Esophagus (tissue), 2 donors: ENCODE measurements around the gene STK10. TPM values are rescaled to one million over a fixed set of nuclear protein-coding genes. Genes with fewer than 3 reads are reported as not detected.

Experiments used
- H3K27ac ChIP-seq, 2 donors: one replicate each; pipeline ENCODE4 v1.5.1; 2013; ENCODE audit warnings: low read depth in 2 of 2, mild to moderate bottlenecking in 2 of 2, inconsistent platforms in 1 of 2, low read length in 1 of 2, moderate library complexity in 1 of 2
- H3K27me3 ChIP-seq, 2 donors: one replicate each; pipeline ENCODE4 v1.6.1; 2013; ENCODE audit warnings: low read length in 2 of 2, control low read depth in 1 of 2, mild to moderate bottlenecking in 1 of 2; ENCODE audit not compliant: insufficient read depth in 2 of 2, control insufficient read depth in 1 of 2
- H3K36me3 ChIP-seq, 2 donors: one replicate each; pipeline ENCODE4 v1.6.1; 2013; ENCODE audit warnings: low read length in 1 of 2; ENCODE audit not compliant: control insufficient read depth in 2 of 2, insufficient read depth in 2 of 2
- H3K4me1 ChIP-seq, 2 donors: one replicate each; pipeline ENCODE4 v1.6.1; 2013; ENCODE audit warnings: low read length in 1 of 2; ENCODE audit not compliant: control insufficient read depth in 2 of 2, insufficient read depth in 2 of 2
- H3K4me3 ChIP-seq, 2 donors: one replicate each; pipeline ENCODE4 v1.5.1; 2013; ENCODE audit warnings: low read length in 2 of 2, mild to moderate bottlenecking in 2 of 2, low read depth in 1 of 2, moderate library complexity in 1 of 2
- H3K9me3 ChIP-seq, 2 donors: one replicate each; pipeline ENCODE4 v1.6.1; 2013; ENCODE audit warnings: mild to moderate bottlenecking in 2 of 2, low read depth in 1 of 2, low read length in 1 of 2, moderate library complexity in 1 of 2; ENCODE audit not compliant: control insufficient read depth in 2 of 2, insufficient read depth in 1 of 2
- WGBS, 2 donors: extraction: QIAGEN DNeasy Blood & Tissue Kit; methylation state at CpG; one replicate each; pipeline ENCODE4 v1.1.7; 2013; 5-methylcytosine and 5-hydroxymethylcytosine counted together
- polyA plus RNA-seq, 2 donors: library from polyadenylated mRNA; stranded (reverse); fragments of 200-250 nt; gene quantifications; one replicate each; pipeline ENCODE4 v1.2.3, GENCODE V29; 2013
- donor health status: healthy with polysubstance abuse.
- donor health status: Bipolar disorder and iron deficiency.

STK10 gene
- polyA plus RNA-seq, 2 donors = 3.9 to 7.7 TPM

DNA sequence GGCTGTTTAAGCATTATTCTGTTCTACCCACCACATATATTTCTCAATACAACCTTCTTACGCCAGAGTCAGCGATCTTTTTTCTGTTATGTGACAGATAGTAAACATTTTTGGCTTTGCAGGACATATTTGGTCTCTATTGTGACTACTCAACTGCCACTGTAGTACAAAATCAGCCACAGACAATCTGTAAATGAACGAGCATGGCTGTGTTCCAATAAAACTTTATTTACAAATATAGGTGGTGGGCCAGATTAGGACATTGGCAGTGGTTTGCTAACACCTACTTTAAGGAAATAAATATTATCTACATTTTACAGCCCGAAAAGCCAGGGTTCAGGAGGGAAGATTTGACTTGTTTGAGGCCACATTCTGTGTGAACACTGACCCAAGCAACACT lies 141.4 kb downstream of the STK10 start:
- Histone ChIP-seq H3K4me1 (peaks cover 2 to 5% of the 10 kb centered on the region in 2 donors), H3K9me3 (peaks cover 0 to 2% of the 10 kb centered on the region in 2 donors), H3K36me3 (peaks cover 0 to 6% of the 10 kb centered on the region in 2 donors), H3K27me3 (no peaks in the 10 kb centered on the region), H3K4me3 (no peak overlapping the region), H3K27ac (no peak overlapping the region)
- 89 to 92% methylated on average over 4 of the region's 4 CpGs for WGBS, 2 donors

DNA sequence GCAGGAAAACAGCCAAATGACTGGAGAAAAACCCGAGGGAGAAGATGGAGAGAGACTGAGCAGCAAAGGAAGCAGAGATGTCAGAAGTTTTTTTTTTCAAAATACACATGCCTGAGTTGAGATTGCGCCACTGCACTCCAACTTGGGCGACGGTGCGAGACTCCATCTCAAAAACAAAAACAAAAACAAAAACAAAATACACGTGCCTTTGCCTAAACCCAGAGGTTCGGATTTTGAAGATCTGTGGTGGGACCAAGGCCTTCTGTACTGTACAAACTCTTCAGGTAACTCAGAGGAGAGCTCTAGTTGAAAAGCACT lies 142.8 kb downstream of the STK10 start:
- Histone ChIP-seq H3K27me3 (no peaks in the 10 kb centered on the region), H3K4me3 (no peak overlapping the region), H3K36me3 (peaks cover 0 to 6% of the 10 kb centered on the region in 2 donors), H3K4me1 (peaks cover 2 to 5% of the 10 kb centered on the region in 2 donors), H3K9me3 (peaks cover 0 to 2% of the 10 kb centered on the region in 2 donors), H3K27ac (no peak overlapping the region)
- WGBS, 2 donors = 80 to 84% methylated on average over 7 of the region's 7 CpGs

DNA sequence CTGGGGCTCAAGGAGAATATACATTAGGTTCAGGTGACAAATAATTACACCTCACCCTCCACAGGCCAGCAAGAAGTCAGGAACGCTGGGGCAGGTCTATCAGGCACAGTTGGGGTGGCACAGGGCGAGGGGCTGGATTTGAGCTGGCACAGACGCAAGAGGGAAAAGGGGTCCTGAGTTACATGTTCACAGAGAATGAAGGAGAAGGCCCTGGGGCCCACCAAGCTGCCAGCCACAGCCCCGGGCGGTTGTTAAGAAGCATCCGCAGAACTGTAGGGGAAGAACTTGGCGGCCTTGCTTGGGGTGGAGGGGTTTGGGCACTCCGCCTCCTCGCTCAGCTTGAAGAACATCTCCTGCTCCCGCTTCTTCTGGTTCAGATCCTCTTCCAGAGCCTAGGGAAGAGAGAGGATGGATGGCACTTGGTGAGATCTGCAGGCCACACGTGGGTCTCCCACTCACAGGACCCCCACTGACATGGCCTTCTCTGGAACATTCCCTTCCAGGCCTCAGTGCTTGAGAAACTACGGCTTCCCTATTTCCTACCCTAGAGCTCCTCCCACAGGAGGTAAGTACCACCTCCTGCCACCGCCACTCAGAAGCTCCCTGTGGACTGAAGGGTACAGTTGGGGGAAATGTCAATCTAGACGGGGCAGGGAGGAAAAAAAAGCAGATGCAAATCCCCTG lies 143.3 kb downstream of the STK10 start:
- Histone ChIP-seq H3K4me3 (no peak overlapping the region), H3K27ac (no peak overlapping the region), H3K27me3 (no peaks in the 10 kb centered on the region), H3K9me3 (peaks cover 0 to 2% of the 10 kb centered on the region in 2 donors), H3K4me1 (peaks cover 2 to 5% of the 10 kb centered on the region in 2 donors), H3K36me3 (peaks cover 0 to 6% of the 10 kb centered on the region in 2 donors)
- WGBS, 2 donors = 91% methylated on average over 14 of the region's 14 CpGs

DNA sequence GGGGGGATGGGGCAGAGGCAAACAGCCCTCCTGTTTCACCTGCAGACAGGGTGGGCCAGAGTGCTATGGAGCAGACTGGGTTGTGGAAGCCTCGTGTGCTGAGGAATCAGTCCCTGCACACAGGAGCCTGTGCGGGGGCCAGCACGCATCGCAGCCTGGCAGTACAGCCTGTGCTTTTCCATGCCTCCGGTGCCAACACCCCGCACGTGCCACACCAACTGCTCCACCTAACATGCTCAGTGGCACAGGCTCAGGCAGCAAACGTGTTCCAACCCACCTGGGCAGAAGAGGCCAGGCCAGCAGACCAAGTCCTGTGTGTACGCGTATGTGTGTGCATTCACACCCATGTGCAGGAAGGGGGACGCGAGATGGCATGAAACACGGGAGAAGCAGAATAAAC lies 144.2 kb downstream of the STK10 start:
- H3K27me3 ChIP-seq = no peaks in the 10 kb centered on the region
- peaks cover 2 to 5% of the 10 kb centered on the region in 2 donors for H3K4me1 ChIP-seq
- H3K4me3 ChIP-seq = no peak overlapping the region
- H3K27ac ChIP-seq = no peak overlapping the region
- peaks cover 0 to 6% of the 10 kb centered on the region in 2 donors for H3K36me3 ChIP-seq
- 66 to 74% methylated on average over 13 of the region's 13 CpGs for WGBS, 2 donors
- H3K9me3 ChIP-seq = peaks cover 0 to 2% of the 10 kb centered on the region in 2 donors

DNA sequence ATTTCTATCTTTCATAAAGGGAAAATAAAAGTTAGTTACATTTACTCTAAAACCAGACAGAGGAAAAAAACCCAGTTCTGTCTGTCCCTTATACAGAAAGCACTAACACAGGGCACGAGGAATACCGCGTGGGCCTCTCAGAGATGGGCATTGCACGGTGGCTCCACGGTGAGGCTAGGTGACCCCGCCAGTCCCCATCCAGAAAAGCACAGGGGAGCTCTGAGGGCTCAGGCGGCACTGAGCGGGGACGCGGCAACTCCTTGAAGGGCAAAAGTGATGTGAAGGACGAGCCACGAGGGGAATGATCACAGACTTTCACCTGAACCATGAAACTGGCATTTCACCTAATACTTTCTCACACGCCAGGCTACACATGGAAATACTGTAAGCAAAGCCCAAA lies 145.8 kb downstream of the STK10 start:
- H3K27me3 ChIP-seq = no peaks in the 10 kb centered on the region
- peaks cover 0 to 6% of the 10 kb centered on the region in 2 donors for H3K36me3 ChIP-seq
- no peak overlapping the region for H3K27ac ChIP-seq
- 91 to 93% methylated on average over 13 of the region's 13 CpGs for WGBS, 2 donors
- no peaks in the 10 kb centered on the region for H3K9me3 ChIP-seq
- no peak overlapping the region for H3K4me3 ChIP-seq
- peaks cover 2 to 5% of the 10 kb centered on the region in 2 donors for H3K4me1 ChIP-seq

DNA sequence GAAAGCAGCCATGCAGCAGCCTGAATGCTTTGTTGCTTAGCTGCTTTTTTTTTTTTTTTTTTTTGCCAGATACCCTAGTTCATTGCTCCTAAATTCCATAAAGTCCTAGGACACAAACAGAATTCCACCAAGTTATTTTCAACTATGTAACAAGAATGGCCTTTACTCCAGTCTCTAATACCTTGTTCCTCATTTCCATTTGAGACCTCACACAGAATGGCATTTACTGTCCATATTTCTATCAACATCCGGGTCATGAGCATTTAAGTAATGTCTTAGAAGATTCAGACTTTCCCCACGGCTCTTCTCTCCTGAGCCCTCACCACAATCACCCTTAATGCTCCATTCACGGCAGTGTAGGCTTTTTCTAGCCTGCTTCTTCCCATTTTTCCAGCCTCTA lies 149.9 kb downstream of the STK10 start:
- no peaks in the 10 kb centered on the region for H3K9me3 ChIP-seq
- H3K36me3 ChIP-seq = no peaks in the 10 kb centered on the region
- H3K27ac ChIP-seq = no peak overlapping the region
- 90 to 94% methylated on average over 3 of the region's 3 CpGs for WGBS, 2 donors
- H3K27me3 ChIP-seq = no peaks in the 10 kb centered on the region
- no peaks in the 10 kb centered on the region for H3K4me1 ChIP-seq
- no peak overlapping the region for H3K4me3 ChIP-seq

DNA sequence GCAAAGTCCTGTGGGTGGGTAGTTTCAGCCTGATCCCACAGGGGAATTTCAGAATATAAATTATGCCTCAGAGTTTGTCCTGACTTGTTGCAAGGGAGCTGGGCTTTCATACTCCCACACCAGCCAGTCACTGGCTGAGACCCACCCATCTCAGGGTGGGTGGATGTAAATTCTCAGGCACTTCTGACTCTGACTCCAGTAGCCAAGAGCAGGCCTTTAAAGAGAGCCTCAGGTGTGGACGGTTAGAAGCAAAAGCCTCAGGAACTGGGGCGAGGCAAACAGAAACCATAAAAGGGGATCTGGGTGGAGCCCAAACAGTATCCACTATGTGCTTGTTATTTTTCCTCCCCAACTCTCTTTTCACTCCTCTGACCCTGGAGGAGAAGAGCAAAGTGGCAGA lies 153.0 kb downstream of the STK10 start:
- 27 to 43% methylated on average over 2 of the region's 2 CpGs for WGBS, 2 donors
- H3K27ac ChIP-seq = peak overlapping the region in 1 of 2 donors; percentile 46
- no peaks in the 10 kb centered on the region for H3K9me3 ChIP-seq
- H3K36me3 ChIP-seq = no peaks in the 10 kb centered on the region
- H3K4me3 ChIP-seq = no peak overlapping the region
- H3K27me3 ChIP-seq = no peaks in the 10 kb centered on the region
- no peaks in the 10 kb centered on the region for H3K4me1 ChIP-seq

DNA sequence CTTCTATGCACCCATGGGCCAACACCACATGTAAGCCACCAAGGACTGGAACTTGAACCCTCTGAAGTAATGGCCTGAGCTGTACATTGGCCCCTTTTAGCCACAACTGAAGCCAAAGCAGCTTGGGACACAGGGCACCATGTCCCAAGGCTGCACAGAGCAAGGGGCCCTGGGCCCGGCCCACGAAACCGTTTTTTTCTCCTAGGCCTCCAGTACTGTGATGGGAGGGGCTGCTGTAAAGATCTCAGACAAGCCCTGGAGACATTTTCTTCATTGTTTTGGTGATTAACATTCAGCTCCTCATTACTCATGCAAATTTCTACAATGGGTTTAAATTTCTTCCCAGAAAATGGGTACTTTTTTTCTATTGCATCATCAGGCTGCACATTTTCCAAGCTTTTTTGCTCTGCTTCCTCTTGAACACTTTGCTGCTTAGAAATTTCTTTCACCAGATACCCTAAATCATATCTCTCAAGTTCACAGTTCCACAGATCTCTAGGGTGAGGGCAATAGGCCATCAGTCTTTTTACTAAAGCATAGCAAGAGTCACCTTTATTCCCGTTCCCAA lies 156.0 kb downstream of the STK10 start:
- H3K4me1 ChIP-seq = no peaks in the 10 kb centered on the region

DNA sequence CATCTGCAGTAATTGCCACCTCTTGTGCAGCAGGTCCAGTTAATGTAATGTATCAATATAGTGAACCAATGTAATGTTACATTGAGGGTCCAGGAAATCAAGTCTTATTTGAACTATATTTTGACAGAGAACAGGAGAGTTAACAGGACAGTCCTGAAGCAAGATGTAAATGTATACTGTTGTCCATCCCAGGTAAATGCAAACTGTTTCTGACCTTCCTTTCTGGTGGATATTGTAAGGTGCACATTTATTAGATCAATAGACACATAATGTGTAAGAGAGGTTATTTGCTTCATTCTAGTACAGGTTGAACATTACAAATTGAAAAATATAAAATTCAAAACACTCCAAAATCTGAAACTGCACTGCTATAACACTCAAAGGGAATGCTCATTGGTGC lies 158.1 kb downstream of the STK10 start:
- H3K27me3 ChIP-seq = no peaks in the 10 kb centered on the region
- H3K4me3 ChIP-seq = no peak overlapping the region
- no peaks in the 10 kb centered on the region for H3K4me1 ChIP-seq
- H3K27ac ChIP-seq = no peak overlapping the region
- H3K9me3 ChIP-seq = no peaks in the 10 kb centered on the region
- no peaks in the 10 kb centered on the region for H3K36me3 ChIP-seq

More for the DNA sequence above, 156.0 kb downstream of the STK10 start:
- Histone ChIP-seq H3K27me3 (no peaks in the 10 kb centered on the region), H3K27ac (no peak overlapping the region), H3K9me3 (no peaks in the 10 kb centered on the region), H3K36me3 (no peaks in the 10 kb centered on the region), H3K4me3 (no peak overlapping the region)
- 93% methylated on average over 4 of the region's 4 CpGs for WGBS, 2 donors

DNA sequence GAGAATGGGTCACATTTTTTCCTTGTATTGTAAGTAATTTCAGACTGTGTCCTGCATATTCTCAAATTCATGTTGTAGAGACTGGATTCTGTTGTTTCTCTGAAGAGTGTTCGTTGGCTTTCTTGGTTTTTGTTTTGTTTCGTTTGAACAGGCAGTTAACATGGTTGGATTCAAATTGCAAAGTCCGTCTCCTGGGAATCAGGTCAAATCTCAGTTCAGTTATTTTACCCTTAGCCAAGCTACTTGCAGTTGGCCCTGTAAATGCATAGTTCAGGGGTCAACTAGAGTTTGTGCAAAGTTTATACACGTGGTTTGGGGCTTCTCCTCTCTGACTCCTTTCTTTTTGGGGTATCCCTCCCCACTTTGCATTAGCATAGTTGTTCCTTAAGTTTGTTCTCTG lies 159.9 kb downstream of the STK10 start:
- no peaks in the 10 kb centered on the region for H3K27me3 ChIP-seq
- 74 to 77% methylated on average over 4 of the region's 4 CpGs for WGBS, 2 donors
- no peak overlapping the region for H3K27ac ChIP-seq
- H3K36me3 ChIP-seq = no peaks in the 10 kb centered on the region
- no peaks in the 10 kb centered on the region for H3K4me1 ChIP-seq
- H3K4me3 ChIP-seq = no peak overlapping the region
- no peaks in the 10 kb centered on the region for H3K9me3 ChIP-seq
